ENCODE results near the gene ABHD2. TPM values are rescaled to one million over a fixed set of nuclear protein-coding genes. Genes with fewer than 3 reads are reported as not detected.
"Not testable (repeated sequence)": the region's sequence is repeated elsewhere in the genome, so short reads cannot be mapped to it uniquely, and the experiment has no call there.

ABHD2 gene
- total and polyA plus RNA-seq, 9 donors, result 17.0 to 107 (median 89.5) TPM

GRCh38 chr15:89139613-89140499 is 51.6 kb downstream of the ABHD2 start:
- TF ChIP-seq EP300 (IDR thresholded peaks at IDR 0.05) (no peak), POLR2A (IDR thresholded peaks at IDR 0.05) (no peak), CTCF (IDR thresholded peaks at IDR 0.05) (no peak)
- Histone ChIP-seq H3K36me3 (no peaks in the 10 kb centered on the region), H3K27me3 (no peaks in the 10 kb centered on the region), H3K9me3 (no peaks in the 10 kb centered on the region), H3K4me3 (no peak overlapping the region), H3K4me1 (ENCODE audit: insufficient read depth) (peaks cover 24% of the 10 kb centered on the region), H3K27ac (no peak overlapping the region)
- intact Hi-C loops (cut with DNase I), result no loop called here
- WGBS, 3 donors, result 84 to 86% (median 84%) methylated on average over 8 of the region's 8 CpGs
- DNase-seq, result no peak

- TF ChIP-seq EP300 (IDR thresholded peaks at IDR 0.05) (no peak), CTCF (IDR thresholded peaks at IDR 0.05) (no peak), POLR2A (IDR thresholded peaks at IDR 0.05) (no peak)
- intact Hi-C loops (cut with DNase I), result no loop called here
- peaks cover 24% of the 10 kb centered on the region for H3K4me1 ChIP-seq (ENCODE audit: insufficient read depth)
- no peaks in the 10 kb centered on the region for H3K27me3 ChIP-seq
- H3K4me3 ChIP-seq, result no peak overlapping the region
- DNase-seq, result no peak
- WGBS, 3 donors, result 48 to 74% (median 65%) methylated on average over 4 of the region's 4 CpGs
- no peaks in the 10 kb centered on the region for H3K36me3 ChIP-seq
- no peaks in the 10 kb centered on the region for H3K9me3 ChIP-seq
- H3K27ac ChIP-seq, result no peak overlapping the region
Measured at GRCh38 chr15:89140595-89140994, 52.3 kb downstream of the ABHD2 start.

GRCh38 chr15:89141159-89141558 is 52.9 kb downstream of the ABHD2 start:
- H3K27me3 ChIP-seq; DNase-seq; H3K27ac ChIP-seq; intact Hi-C loops (cut with DNase I); H3K36me3 ChIP-seq; H3K4me3 ChIP-seq; H3K9me3 ChIP-seq: not testable (repeated sequence)
- 93 to 98% (median 96%) methylated on average over 10 of the region's 10 CpGs for WGBS, 3 donors
- peaks cover 27% of the 10 kb centered on the region for H3K4me1 ChIP-seq (ENCODE audit: insufficient read depth)

- 41 to 52% (median 44%) methylated on average over 2 of the region's 2 CpGs for WGBS, 3 donors
- intact Hi-C loops (cut with DNase I), result no loop called here
Measured at GRCh38 chr15:89141885-89142284, 53.6 kb downstream of the ABHD2 start.

More at GRCh38 chr15:89141885-89142284, 53.6 kb downstream of the ABHD2 start:
- Histone ChIP-seq H3K4me3 (no peak overlapping the region), H3K27ac (no peak overlapping the region), H3K9me3 (no peaks in the 10 kb centered on the region), H3K36me3 (no peaks in the 10 kb centered on the region), H3K27me3 (no peaks in the 10 kb centered on the region), H3K4me1 (ENCODE audit: insufficient read depth) (peaks cover 24% of the 10 kb centered on the region)
- TF ChIP-seq EP300 (IDR thresholded peaks at IDR 0.05) (no peak), POLR2A (IDR thresholded peaks at IDR 0.05) (no peak), CTCF (IDR thresholded peaks at IDR 0.05) (no peak)
- no peak for DNase-seq

Measured in ovary (tissue), 9 donors.